Epithelial cell of proximal tubule (primary cell): ENCODE data around the gene MORC2. TPM values are rescaled to one million over a fixed set of nuclear protein-coding genes. Genes with fewer than 3 reads are reported as not detected.

ENCODE experiments used
- DNase-seq: peaks from one replicate; pipeline ENCODE4 v3.0.0-alpha.2; 2011; ENCODE audit warnings: low read depth
- H3K4me3 ChIP-seq: 2 replicates; pipeline ENCODE4 v1.5.1; 2011; ENCODE audit warnings: low read depth, mild to moderate bottlenecking, low read length
- total RNA-seq: library from RNA; depleted of rRNA; stranded (reverse); fragments of >200 nt; gene quantifications from 2 replicates; pipeline ENCODE4 v1.2.3, GENCODE V29; 2015
- TF ChIP-seq, protein P1 (sequence below): conservative IDR thresholded peaks from 2 replicates; pipeline ENCODE4 v1.5.1; 2012; ENCODE audit warnings: low read depth, mild to moderate bottlenecking, low read length

MORC2 gene
- total RNA-seq, 1 donor from 2014 or later = 7.1 TPM

DNA sequence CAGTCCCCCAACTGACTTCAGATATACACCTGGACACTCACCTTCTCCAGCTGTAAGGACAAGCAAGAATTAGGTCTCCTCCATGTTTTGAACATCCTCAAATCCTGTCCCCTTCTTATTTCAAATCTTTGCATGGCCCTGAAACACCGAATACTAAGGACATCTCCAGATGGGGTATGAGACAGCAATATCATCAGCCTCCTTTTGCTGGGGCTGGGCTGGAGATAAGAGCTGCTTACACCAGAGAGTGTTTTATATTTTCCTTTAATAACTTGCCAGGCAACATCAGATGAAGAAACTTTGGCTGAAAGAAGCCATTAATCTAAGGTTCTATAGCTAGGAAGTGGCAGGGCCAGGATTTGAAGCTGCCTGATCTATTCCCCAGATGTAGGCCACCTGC is 22.1 kb upstream of the MORC2 start:
- TF ChIP-seq, protein P1, sequence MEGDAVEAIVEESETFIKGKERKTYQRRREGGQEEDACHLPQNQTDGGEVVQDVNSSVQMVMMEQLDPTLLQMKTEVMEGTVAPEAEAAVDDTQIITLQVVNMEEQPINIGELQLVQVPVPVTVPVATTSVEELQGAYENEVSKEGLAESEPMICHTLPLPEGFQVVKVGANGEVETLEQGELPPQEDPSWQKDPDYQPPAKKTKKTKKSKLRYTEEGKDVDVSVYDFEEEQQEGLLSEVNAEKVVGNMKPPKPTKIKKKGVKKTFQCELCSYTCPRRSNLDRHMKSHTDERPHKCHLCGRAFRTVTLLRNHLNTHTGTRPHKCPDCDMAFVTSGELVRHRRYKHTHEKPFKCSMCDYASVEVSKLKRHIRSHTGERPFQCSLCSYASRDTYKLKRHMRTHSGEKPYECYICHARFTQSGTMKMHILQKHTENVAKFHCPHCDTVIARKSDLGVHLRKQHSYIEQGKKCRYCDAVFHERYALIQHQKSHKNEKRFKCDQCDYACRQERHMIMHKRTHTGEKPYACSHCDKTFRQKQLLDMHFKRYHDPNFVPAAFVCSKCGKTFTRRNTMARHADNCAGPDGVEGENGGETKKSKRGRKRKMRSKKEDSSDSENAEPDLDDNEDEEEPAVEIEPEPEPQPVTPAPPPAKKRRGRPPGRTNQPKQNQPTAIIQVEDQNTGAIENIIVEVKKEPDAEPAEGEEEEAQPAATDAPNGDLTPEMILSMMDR = no peak
- DNase-seq = no peak
- H3K4me3 ChIP-seq = no peak overlapping the region

DNA sequence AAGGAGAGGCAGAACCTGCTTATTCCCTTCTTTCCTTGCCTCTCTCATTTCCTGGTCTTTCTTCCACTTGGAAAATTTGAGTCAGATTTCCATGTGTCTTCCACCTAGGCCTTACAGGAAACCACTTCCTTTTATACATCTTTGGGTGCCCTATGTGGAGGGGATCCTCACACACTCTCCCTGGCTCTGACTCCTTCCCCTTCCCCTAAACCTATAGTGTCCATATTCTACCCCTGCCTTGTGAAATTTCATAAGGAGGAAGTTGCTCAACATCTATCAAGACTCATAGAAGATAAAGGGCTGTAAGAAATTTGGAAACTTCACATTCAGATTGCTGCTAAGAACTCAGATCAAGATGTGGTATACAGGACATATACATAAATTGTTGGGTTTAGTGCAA is 20.9 kb upstream of the MORC2 start:
- TF ChIP-seq, protein P1 = no peak
- DNase-seq = no peak
- H3K4me3 ChIP-seq = no peak overlapping the region

DNA sequence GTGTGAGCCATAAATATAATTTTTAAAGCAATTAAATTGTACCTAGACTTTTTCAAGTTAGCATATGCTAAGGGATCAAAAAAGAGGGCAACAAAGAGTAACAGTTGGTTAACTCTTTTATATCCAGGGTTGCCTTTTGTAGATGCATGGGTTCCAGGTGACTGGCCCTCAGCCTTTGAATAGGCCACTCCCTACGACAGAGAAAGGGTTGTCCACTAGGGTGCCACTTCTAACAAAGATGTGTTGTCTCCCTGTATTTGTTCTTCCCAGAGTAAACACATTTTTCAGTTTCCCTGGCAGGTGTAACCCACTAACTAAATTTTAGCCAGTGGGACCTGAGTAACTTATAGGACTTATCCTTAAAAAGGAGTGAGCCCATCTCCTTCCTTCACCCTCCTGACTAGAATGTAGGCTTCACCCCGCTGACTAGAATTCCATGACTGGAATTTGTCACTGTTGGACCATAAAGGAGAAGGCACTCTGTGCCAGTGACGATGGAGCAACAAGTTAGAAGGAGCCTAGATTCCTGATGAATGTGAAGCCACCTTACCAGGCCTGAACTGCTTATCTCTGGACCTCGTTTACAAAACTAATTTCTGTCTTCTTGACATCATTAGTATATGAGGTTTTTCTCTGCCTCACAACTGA is 17.1 kb upstream of the MORC2 start:
- TF ChIP-seq, protein P1 = no peak
- no peak overlapping the region for H3K4me3 ChIP-seq
- no peak for DNase-seq

DNA sequence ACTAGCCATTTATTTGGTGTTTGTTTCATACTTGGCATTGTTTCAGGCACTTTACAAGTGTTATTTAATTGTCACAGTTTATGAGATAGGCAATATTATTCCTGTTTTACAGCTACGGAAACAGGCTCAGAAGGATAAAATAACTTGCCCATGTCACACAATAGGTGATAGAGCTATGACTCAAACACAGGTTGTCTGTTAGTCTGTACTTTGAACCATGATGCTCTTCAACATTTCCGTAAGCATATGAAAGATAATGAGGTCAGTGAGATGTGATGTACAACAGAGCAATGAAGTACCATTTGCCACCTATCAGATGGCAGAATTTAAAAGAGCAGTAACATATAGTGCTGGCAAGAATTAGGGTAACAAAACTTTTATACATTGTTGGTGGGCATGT is 15.7 kb upstream of the MORC2 start:
- TF ChIP-seq, protein P1 = no peak
- H3K4me3 ChIP-seq = no peak overlapping the region
- DNase-seq = no peak

DNA sequence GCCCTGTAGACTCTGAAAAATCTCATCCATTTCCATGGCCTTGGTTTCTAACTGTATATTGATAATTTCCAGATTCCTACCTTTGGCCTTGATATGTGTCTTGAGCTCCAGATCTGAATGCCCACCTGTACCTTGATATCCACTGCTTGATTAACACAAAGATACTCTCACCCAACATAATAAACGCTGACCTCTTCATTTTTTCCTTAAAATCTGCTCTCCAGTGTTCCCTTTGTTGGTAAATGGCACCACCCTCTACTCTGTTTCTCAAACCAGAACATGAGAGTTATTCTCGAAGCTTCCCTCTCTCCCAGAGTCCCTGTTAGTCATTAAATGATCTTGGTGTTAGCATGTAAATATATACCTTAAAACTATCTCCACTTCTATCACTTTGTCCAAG is 13.9 kb upstream of the MORC2 start:
- H3K4me3 ChIP-seq = no peak overlapping the region
- DNase-seq = no peak
- TF ChIP-seq, protein P1 = no peak

DNA sequence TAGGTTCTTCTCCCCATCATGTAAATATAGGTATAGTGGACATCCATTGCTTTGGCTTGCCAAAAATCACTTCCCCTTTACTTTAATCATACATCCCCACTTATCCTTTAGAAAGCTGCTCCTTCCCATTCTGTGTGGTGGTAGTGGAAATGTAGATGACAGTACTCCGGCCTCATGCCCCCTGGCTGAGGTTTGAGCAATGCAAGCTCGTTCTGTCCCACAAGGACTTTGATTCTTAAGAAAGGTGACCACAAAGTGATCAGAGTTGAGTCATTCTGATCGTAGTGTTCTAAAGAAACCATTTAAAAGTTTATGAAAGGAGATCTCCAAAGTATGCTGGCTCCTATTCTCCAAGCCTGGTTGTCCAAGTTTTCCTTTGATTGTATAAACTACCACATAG is 11.4 kb upstream of the MORC2 start:
- TF ChIP-seq, protein P1 = no peak
- H3K4me3 ChIP-seq = no peak overlapping the region
- DNase-seq = no peak

DNA sequence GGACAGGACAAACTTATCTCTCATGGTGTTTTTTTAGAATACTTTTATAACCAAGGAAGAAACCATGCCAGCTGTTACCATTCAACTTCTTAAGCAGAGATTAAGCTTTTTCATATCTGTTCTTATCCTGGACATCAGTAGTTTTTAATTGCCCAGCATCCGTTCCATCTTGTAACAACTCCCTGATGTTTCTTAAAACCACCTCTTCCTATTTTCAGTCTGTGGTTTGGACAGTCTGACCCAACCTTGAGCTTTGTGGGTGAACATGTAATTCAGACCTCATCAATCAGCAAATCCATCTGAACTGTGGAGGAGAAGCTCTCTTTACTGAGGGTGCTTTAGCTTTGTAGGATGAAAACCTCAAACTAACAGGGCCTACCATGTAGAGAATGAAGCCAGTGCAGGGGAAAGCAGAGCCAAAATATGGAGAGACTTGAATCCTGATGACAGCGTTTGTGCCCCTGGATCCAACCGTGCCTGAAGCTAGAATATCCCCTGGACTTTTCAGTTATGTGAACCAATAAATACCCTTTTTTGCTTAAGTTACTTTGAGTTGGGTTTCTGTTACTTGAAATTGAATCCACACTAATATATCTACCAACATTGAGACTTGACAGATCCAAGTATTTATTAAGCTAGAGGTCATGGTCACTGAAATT is 9.9 kb upstream of the MORC2 start:
- no peak for DNase-seq
- no peak overlapping the region for H3K4me3 ChIP-seq
- TF ChIP-seq, protein P1 = no peak
